GM12892 (cell line): ENCODE results near the gene TFF1.

Source experiments
- POLR2A ChIP-seq: IDR thresholded peaks from 2 replicates; pipeline ENCODE4 v1.6.1; 2011; ENCODE audit warnings: low read depth, low read length, control low read depth
- POLR2AphosphoS5 ChIP-seq: IDR thresholded peaks from 2 replicates; pipeline ENCODE4 v1.6.1; 2011; ENCODE audit warnings: low read depth, low read length, control low read depth
- TAF1 ChIP-seq: IDR thresholded peaks from 2 replicates; pipeline ENCODE4 v1.6.1; 2011; ENCODE audit warnings: low read depth, mild to moderate bottlenecking, control low read depth, low read length, borderline replicate concordance

GRCh38 chr21:42381347-42381984 lies 15.1 kb upstream of the TFF1 start:
- no peak for TF ChIP-seq POLR2A
- no peak for TF ChIP-seq POLR2AphosphoS5
- TF ChIP-seq TAF1, result no peak
